Activated naive CD8-positive, alpha-beta T cell treated with anti-CD3 and anti-CD28 coated beads, Interleukin-2, amount 50 U/mL, for 24 hours (primary cell): ENCODE measurements around the gene SCLY.
A peak's percentile ranks its signal among the peaks of the same experiment; 100 is the strongest.

ENCODE experiments used
- ATAC-seq: fragments of 150-1000 bp; cut with Tn5 transposase; one replicate; pipeline ENCODE4 v1.10.0; 2021
- DNase-seq: peaks from one replicate; pipeline ENCODE4 v3.0.0; 2021
- H3K27ac Mint-ChIP-seq: one replicate; pipeline ENCODE4 v1.8.0; 2021; ENCODE audit warnings: mild to moderate bottlenecking, mixed read lengths
- H3K27me3 Mint-ChIP-seq: one replicate; pipeline ENCODE4 v1.8.0; 2021; ENCODE audit warnings: mixed read lengths
- H3K36me3 Mint-ChIP-seq: one replicate; pipeline ENCODE4 v1.8.0; 2021; ENCODE audit warnings: low read depth, mixed read lengths
- H3K4me1 Mint-ChIP-seq: one replicate; pipeline ENCODE4 v1.8.0; 2021; ENCODE audit warnings: mixed read lengths
- H3K4me3 Mint-ChIP-seq: one replicate; pipeline ENCODE4 v1.8.0; 2021; ENCODE audit warnings: mild to moderate bottlenecking, moderate library complexity, mixed read lengths
- H3K9me3 Mint-ChIP-seq: one replicate; pipeline ENCODE4 v1.8.0; 2021; ENCODE audit warnings: mixed read lengths

The SCLY gene

GRCh38 chr2:238126338-238126737, 65.5 kb downstream of the SCLY start:
- Mint-ChIP-seq H3K4me3 (no peak overlapping the region), H3K27ac (no peak overlapping the region), H3K36me3 (no peaks in the 10 kb centered on the region), H3K9me3 (no peaks in the 10 kb centered on the region), H3K4me1 (no peaks in the 10 kb centered on the region), H3K27me3 (no peaks in the 10 kb centered on the region)
- DNase-seq (no peak), ATAC-seq (no peak)

- no peak overlapping the region for H3K4me3 Mint-ChIP-seq
- H3K27me3 Mint-ChIP-seq, result no peaks in the 10 kb centered on the region
- no peaks in the 10 kb centered on the region for H3K36me3 Mint-ChIP-seq
Measured at GRCh38 chr2:238126775-238127164, 66.0 kb downstream of the SCLY start.

GRCh38 chr2:238127165-238128060, 66.6 kb downstream of the SCLY start:
- Mint-ChIP-seq H3K4me1 (no peaks in the 10 kb centered on the region), H3K36me3 (no peaks in the 10 kb centered on the region), H3K9me3 (no peaks in the 10 kb centered on the region), H3K27me3 (no peaks in the 10 kb centered on the region), H3K27ac (no peak overlapping the region), H3K4me3 (no peak overlapping the region)
- DNase-seq (peak; percentile 20), ATAC-seq (no peak)

More at GRCh38 chr2:238126775-238127164, 66.0 kb downstream of the SCLY start:
- DNase-seq (no peak), ATAC-seq (no peak)
- H3K9me3 Mint-ChIP-seq, result no peaks in the 10 kb centered on the region
- H3K4me1 Mint-ChIP-seq, result no peaks in the 10 kb centered on the region
- H3K27ac Mint-ChIP-seq, result no peak overlapping the region

- H3K27ac Mint-ChIP-seq, result no peak overlapping the region
- ATAC-seq (no peak), DNase-seq (no peak)
- no peaks in the 10 kb centered on the region for H3K36me3 Mint-ChIP-seq
- H3K4me3 Mint-ChIP-seq, result no peak overlapping the region
- H3K4me1 Mint-ChIP-seq, result no peaks in the 10 kb centered on the region
- H3K9me3 Mint-ChIP-seq, result no peaks in the 10 kb centered on the region
- no peaks in the 10 kb centered on the region for H3K27me3 Mint-ChIP-seq
Measured at GRCh38 chr2:238128061-238128440, 67.2 kb downstream of the SCLY start.

GRCh38 chr2:238128534-238129001, 67.8 kb downstream of the SCLY start:
- Mint-ChIP-seq H3K27ac (no peak overlapping the region), H3K36me3 (no peaks in the 10 kb centered on the region), H3K27me3 (no peaks in the 10 kb centered on the region), H3K4me1 (no peaks in the 10 kb centered on the region), H3K4me3 (no peak overlapping the region), H3K9me3 (no peaks in the 10 kb centered on the region)
- DNase-seq (no peak), ATAC-seq (no peak)

- no peaks in the 10 kb centered on the region for H3K4me1 Mint-ChIP-seq
- DNase-seq (no peak), ATAC-seq (no peak)
- no peaks in the 10 kb centered on the region for H3K36me3 Mint-ChIP-seq
- H3K27me3 Mint-ChIP-seq, result no peaks in the 10 kb centered on the region
- no peak overlapping the region for H3K27ac Mint-ChIP-seq
- no peak overlapping the region for H3K4me3 Mint-ChIP-seq
- H3K9me3 Mint-ChIP-seq, result no peaks in the 10 kb centered on the region
Measured at GRCh38 chr2:238129166-238130010, 68.6 kb downstream of the SCLY start.

- Mint-ChIP-seq H3K4me3 (no peak overlapping the region), H3K4me1 (no peaks in the 10 kb centered on the region), H3K9me3 (no peaks in the 10 kb centered on the region), H3K36me3 (no peaks in the 10 kb centered on the region), H3K27me3 (no peaks in the 10 kb centered on the region), H3K27ac (no peak overlapping the region)
- ATAC-seq, result no peak
- no peak for DNase-seq
Measured at GRCh38 chr2:238130111-238130695, 69.4 kb downstream of the SCLY start.

GRCh38 chr2:238130696-238131628, 70.2 kb downstream of the SCLY start:
- no peaks in the 10 kb centered on the region for H3K36me3 Mint-ChIP-seq
- ATAC-seq, result no peak
- DNase-seq, result no peak
- no peak overlapping the region for H3K27ac Mint-ChIP-seq
- H3K27me3 Mint-ChIP-seq, result no peaks in the 10 kb centered on the region
- no peak overlapping the region for H3K4me3 Mint-ChIP-seq
- no peaks in the 10 kb centered on the region for H3K9me3 Mint-ChIP-seq
- H3K4me1 Mint-ChIP-seq, result no peaks in the 10 kb centered on the region

GRCh38 chr2:238131761-238132462, 71.1 kb downstream of the SCLY start:
- no peaks in the 10 kb centered on the region for H3K4me1 Mint-ChIP-seq
- no peak for ATAC-seq
- H3K36me3 Mint-ChIP-seq, result no peaks in the 10 kb centered on the region
- no peak overlapping the region for H3K27ac Mint-ChIP-seq
- no peaks in the 10 kb centered on the region for H3K27me3 Mint-ChIP-seq
- no peaks in the 10 kb centered on the region for H3K9me3 Mint-ChIP-seq
- no peak overlapping the region for H3K4me3 Mint-ChIP-seq
- no peak for DNase-seq

- no peaks in the 10 kb centered on the region for H3K9me3 Mint-ChIP-seq
- no peak for DNase-seq
- no peaks in the 10 kb centered on the region for H3K36me3 Mint-ChIP-seq
- no peak overlapping the region for H3K4me3 Mint-ChIP-seq
- no peak overlapping the region for H3K27ac Mint-ChIP-seq
- no peak for ATAC-seq
- H3K4me1 Mint-ChIP-seq, result no peaks in the 10 kb centered on the region
- no peaks in the 10 kb centered on the region for H3K27me3 Mint-ChIP-seq
Measured at GRCh38 chr2:238132463-238133450, 72.0 kb downstream of the SCLY start.

GRCh38 chr2:238133499-238134392, 72.9 kb downstream of the SCLY start:
- Mint-ChIP-seq H3K36me3 (no peaks in the 10 kb centered on the region), H3K9me3 (no peaks in the 10 kb centered on the region), H3K27ac (no peak overlapping the region), H3K4me1 (no peaks in the 10 kb centered on the region), H3K4me3 (no peak overlapping the region), H3K27me3 (no peaks in the 10 kb centered on the region)
- ATAC-seq, result no peak
- no peak for DNase-seq

- Mint-ChIP-seq H3K9me3 (no peaks in the 10 kb centered on the region), H3K27me3 (no peaks in the 10 kb centered on the region), H3K27ac (no peak overlapping the region), H3K4me3 (no peak overlapping the region), H3K4me1 (no peaks in the 10 kb centered on the region), H3K36me3 (no peaks in the 10 kb centered on the region)
- no peak for ATAC-seq
- no peak for DNase-seq
Measured at GRCh38 chr2:238134393-238134785, 73.6 kb downstream of the SCLY start.
